ENCODE results near the gene LHCGR.

DNA sequence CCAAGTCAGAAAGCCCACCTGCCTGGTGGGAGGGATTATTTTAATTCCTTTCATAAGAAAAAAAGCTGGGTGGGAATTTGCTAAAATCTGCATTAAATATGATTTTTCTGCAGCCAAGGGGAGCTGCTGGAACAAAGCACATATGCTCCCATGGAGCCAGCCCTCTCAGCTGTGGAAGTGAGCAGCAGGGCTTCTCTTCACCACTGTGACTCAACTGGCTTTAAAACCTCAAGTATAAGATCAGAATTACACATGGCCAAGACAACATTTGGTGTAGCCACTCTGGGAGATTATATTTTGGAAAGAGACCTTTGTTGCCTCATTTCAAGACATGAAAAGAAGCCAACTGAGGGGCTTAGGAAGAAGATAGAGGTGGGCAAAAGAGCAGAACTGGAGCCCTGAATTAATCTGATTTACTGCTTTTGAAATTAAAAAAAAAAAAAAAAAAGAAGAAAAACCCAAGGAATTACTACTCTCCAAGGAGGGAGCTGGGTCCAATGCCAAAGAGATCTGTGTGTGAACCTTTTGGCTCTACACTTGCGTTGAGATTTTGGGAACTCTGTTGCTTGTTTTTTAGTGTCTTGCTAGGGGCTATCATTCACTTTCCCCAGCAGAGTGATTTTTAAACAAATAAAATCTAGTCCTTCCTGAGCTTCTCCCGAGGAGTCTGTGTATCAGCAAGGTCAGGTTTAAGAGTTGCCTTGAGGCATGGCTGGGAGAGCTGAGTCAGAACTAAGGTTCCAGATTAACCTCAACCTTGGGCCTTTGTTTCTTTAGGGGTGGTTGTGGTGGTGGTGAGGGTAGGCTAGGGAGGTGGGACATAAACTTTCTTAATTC is 6.0 kb downstream of the LHCGR start:
- no peak for TF ChIP-seq SP2 (tag by site-specific recombination; IDR thresholded peaks at IDR 0.05)
- TF ChIP-seq CTCF (tag by site-specific recombination; IDR thresholded peaks at IDR 0.05) = no peak

All from HEK293 (cell line).